Bronchial epithelial cell (primary cell): Measurements from ENCODE around the gene RESP18. TPM values are rescaled to one million over a fixed set of nuclear protein-coding genes. Genes with fewer than 3 reads are reported as not detected.
A peak's percentile ranks its signal among the peaks of the same experiment; 100 is the strongest.

Experiments
- DNase-seq: peaks from one replicate; pipeline ENCODE4 v3.0.0-alpha.2; 2010; ENCODE audit warnings: low read depth
- FAIRE-seq: peaks from 2 replicates; lab custom pipeline; 2011; peaks lifted over from hg19 to GRCh38; lab: Jason Lieb, UNC
- H3K27me3 ChIP-seq: 2 replicates; pipeline ENCODE4 v1.5.1; 2011; ENCODE audit warnings: low read length; ENCODE audit not compliant: control insufficient read depth, insufficient read depth
- H3K36me3 ChIP-seq: 2 replicates; pipeline ENCODE4 v1.5.1; 2011; ENCODE audit warnings: low read length; ENCODE audit not compliant: control insufficient read depth, insufficient read depth
- H3K4me3 ChIP-seq: 2 replicates; pipeline ENCODE4 v1.5.1; 2011; ENCODE audit warnings: mild to moderate bottlenecking, low read depth, low read length, control low read depth
- total RNA-seq: library from RNA; depleted of rRNA; stranded (reverse); fragments of >200 nt; gene quantifications from 2 replicates; pipeline ENCODE4 v1.2.1, GENCODE V29; 2014
- TF ChIP-seq, protein P1 (sequence below): IDR thresholded peaks from 2 replicates; pipeline ENCODE4 v1.5.1; 2011; ENCODE audit warnings: mild to moderate bottlenecking, moderate library complexity, low read length, control low read depth, inconsistent platforms; ENCODE audit not compliant: insufficient read depth, severe bottlenecking

RESP18 gene
- total RNA-seq, 1 donor from 2014 or later, result not detected

DNA sequence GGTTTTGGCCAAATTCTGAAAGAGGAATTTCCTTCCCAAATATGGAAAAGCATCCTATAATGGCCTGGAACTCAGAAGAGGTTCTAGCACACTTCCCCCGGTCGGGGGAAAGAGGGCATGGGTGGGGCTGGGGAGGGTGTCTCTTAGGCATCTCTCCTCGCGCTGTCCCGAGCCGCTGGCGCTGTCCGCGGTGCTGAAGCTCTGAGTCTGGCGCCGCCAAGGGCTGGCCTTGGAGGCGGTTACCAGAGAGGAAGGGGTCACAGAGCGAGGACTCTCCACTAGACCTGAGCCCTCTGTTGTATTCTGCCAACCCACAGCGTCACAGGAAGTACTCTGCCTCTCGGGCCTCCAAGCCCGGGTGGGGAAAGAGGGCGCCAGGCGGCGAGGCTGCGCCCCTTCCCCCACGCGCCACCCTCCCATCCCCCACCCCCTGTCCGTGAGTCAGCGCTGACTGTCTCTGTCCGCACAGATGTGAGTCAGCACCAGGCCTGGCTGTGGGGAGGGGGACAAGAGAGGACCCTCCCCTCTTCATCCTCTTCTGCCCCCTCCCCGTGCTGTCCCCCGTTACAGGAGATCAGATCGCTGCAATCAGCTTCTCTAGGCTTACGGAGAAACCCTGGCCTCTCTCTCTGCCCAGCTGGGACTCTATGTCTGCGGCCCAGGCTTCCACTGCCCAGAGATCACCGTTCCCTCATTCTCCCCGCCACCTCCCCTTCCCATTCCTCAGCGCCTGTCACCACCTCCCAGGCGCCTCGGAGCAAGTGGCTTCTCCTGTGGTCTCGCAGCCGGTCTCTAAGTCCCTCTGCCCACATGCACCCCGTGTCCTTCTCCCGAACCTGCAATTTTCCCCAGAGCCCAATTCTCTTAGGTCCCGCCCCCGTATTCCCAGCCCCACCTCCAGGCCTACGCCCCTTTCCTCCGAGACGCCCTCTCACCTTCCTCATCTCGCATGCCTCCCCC lies 24.1 kb downstream of the RESP18 start:
- peak; percentile 41 for DNase-seq

DNA sequence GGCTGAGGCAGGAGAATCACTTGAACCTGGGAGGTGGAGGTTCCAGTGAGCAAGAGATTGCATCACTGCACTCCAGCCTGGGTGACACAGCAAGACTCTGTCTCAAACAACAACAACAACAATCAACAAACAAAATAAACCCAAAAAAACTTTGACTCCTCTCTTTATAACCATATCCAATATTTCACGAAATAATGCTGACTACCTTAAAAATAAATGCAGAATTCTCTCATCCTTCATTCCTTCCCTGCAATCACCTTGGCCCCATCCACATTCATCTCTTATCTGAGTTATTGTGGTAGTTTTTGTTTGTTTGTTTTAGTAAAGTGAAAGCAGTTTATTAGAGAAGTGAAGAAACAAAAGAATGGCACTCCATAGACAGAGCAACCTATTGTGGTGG lies 26.5 kb downstream of the RESP18 start:
- Histone ChIP-seq H3K36me3 (no peaks in the 10 kb centered on the region), H3K27me3 (peaks cover 20% of the 10 kb centered on the region), H3K4me3 (no peak overlapping the region)
- DNase-seq (no peak), FAIRE-seq (no peak)
- TF ChIP-seq, protein P1, sequence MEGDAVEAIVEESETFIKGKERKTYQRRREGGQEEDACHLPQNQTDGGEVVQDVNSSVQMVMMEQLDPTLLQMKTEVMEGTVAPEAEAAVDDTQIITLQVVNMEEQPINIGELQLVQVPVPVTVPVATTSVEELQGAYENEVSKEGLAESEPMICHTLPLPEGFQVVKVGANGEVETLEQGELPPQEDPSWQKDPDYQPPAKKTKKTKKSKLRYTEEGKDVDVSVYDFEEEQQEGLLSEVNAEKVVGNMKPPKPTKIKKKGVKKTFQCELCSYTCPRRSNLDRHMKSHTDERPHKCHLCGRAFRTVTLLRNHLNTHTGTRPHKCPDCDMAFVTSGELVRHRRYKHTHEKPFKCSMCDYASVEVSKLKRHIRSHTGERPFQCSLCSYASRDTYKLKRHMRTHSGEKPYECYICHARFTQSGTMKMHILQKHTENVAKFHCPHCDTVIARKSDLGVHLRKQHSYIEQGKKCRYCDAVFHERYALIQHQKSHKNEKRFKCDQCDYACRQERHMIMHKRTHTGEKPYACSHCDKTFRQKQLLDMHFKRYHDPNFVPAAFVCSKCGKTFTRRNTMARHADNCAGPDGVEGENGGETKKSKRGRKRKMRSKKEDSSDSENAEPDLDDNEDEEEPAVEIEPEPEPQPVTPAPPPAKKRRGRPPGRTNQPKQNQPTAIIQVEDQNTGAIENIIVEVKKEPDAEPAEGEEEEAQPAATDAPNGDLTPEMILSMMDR, result no peak

More for the DNA sequence above, 24.1 kb downstream of the RESP18 start:
- Histone ChIP-seq H3K4me3 (no peak overlapping the region), H3K27me3 (peaks cover 17% of the 10 kb centered on the region), H3K36me3 (no peaks in the 10 kb centered on the region)
- TF ChIP-seq, protein P1, result no peak
- FAIRE-seq, result no peak

DNA sequence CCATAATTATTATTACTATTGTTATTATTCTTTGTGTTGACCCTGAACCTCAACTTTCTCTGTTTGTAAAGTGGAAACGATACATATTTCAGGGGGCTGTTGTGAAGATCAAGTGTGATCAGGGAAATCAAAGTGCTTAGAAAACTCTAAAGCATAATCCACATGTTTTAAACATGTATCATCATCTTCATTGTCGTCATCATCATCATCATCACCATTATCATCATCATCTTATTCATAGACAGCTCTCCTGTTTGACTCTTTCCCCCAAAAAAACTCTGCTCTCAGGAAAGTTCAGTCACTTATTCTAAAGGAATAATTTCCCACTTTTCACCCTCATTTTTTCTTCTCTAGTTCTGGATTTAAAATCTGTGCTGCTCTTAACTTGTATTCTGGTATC lies 28.3 kb downstream of the RESP18 start:
- TF ChIP-seq, protein P1, result no peak
- Histone ChIP-seq H3K4me3 (no peak overlapping the region), H3K36me3 (no peaks in the 10 kb centered on the region), H3K27me3 (peaks cover 22% of the 10 kb centered on the region)
- FAIRE-seq, result no peak
- no peak for DNase-seq

DNA sequence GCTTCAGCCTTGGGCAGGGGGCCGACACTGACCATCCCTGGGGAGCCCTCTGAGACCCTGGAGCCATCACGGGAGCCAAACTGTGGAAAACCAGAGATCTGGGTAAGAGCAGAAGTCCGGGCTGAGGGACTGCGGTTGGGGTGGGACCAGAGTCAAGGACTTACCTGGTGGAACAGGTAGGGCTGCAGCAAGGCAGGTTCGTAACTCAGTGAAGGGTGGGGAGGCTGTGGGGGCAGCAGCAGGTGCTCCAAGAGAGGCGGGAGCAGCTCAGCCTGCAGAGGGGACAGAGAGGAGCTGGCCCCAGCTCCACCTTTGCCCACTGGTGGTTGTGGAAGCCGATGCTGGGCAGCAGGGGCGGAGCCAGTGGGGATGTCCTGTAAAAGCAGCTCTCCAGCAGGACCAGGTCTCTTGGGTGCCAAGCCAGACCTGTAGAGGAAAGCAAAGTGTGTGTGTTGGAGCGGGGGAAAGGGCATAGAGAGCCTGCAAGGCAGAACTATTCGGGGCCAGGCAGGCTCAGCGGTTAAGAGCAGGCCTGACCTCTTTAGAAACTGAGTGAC lies 30.1 kb downstream of the RESP18 start:
- H3K27me3 ChIP-seq, result peaks cover 18% of the 10 kb centered on the region
- DNase-seq, result no peak
- TF ChIP-seq, protein P1, result no peak
- FAIRE-seq, result no peak
- H3K4me3 ChIP-seq, result no peak overlapping the region
- no peaks in the 10 kb centered on the region for H3K36me3 ChIP-seq

DNA sequence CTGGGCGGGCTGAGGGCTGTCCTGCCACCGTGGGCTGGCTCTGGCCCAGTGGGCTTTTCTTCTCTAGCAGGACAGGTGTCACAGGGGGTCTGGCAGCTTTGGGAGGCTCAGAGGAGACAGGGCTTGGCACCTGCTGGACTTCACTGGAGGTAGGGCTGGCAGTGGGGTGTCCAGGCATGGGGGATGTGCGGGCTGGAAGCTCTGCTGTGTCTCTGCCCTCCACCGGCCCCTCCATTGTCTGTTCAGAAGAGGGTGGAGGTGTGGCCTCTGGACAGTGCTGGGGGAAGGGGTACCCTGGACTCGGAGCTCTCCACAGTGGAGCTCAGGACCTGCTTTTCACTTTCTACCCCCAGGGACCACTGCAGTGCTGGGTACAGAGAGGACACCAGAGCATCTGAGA lies 32.5 kb downstream of the RESP18 start:
- TF ChIP-seq, protein P1, result no peak

More for the DNA sequence above, 32.5 kb downstream of the RESP18 start:
- FAIRE-seq, result no peak
- no peaks in the 10 kb centered on the region for H3K36me3 ChIP-seq
- no peak for DNase-seq
- H3K27me3 ChIP-seq, result peaks cover 16% of the 10 kb centered on the region
- no peak overlapping the region for H3K4me3 ChIP-seq
